ENCODE measurements around the gene TCL1A. TPM values are rescaled to one million over a fixed set of nuclear protein-coding genes. Genes with fewer than 3 reads are reported as not detected.
A peak's percentile ranks its signal among the peaks of the same experiment; 100 is the strongest.
"Not testable (repeated sequence)": the region's sequence is repeated elsewhere in the genome, so short reads cannot be mapped to it uniquely, and the experiment has no call there.

The TCL1A gene, protein sequence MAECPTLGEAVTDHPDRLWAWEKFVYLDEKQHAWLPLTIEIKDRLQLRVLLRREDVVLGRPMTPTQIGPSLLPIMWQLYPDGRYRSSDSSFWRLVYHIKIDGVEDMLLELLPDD
- total RNA-seq (2021) (1.1 to 2.9 TPM (median 2.8 TPM) in 3 replicates), Bru-seq, nascent RNA (percentile 29 among the genes with signal in this experiment)
- long read RNA-seq, experiment 1, partial matches to known transcripts: 1 of 4 reads
- long read RNA-seq, experiment 1, other reads (novel, unspliced or antisense): 1 of 4 reads
- long read RNA-seq, experiment 2, transcript TCL1A-201 (4 exons, 1,395 nt): major isoform, 6 of 7 reads
- long read RNA-seq, experiment 2, partial matches to known transcripts: 0 of 7 reads
- long read RNA-seq, experiment 2, other reads (novel, unspliced or antisense): 0 of 7 reads
- long read RNA-seq, experiment 3, partial matches to known transcripts: 0 of 2 reads
- long read RNA-seq, experiment 3, other reads (novel, unspliced or antisense): 0 of 2 reads

DNA sequence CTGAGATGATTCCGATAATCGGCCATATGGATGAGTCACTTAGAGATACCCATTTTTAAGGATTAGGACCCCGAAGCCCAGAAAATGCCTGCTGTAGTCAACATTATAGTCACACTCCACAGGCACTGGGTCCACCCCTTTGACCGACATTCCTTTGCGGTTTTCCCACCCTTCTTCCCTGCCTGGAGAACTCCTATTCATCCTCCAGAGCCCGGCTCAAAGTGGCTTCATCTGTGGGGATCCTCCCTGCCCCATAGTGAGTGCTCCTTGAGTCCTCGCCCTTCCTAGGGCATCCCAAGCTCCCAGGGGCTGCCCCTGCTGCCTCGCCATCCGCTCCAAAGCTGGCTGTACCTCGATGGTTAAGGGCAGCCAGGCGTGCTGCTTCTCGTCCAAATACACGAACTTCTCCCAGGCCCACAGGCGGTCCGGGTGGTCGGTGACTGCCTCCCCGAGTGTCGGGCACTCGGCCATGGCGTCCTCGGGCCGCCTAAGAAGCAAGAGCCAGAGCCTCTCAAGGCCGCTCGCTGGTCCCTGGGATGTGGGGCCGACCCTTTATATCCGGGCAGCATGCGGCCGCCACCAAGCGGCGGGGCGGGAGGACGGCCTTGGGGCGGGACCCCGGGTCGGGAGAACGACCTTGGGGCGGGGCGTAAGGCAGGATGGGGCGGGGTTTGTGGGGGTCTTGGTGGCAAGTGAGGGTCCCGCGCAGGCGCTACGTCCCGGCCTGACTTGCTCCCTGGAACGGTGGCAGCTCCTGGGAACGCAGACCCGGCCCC is at the start of gene TCL1A:
TCL1A (minus strand) TSS at position 530 of the 776 bp plus-strand sequence; CDS start at position 471, 59 bp downstream.
- no peak within 1 kb of the TSS for H3K27ac Mint-ChIP-seq
- H3K4me1 Mint-ChIP-seq: peaks cover 17% of the 10 kb centered on the region
- ChIA-PET CTCF (interaction anchor here (2.5 kb wide), 1 partner anchor 14 kb away, joined by 9 read pairs; no protein-coding TSS in a partner anchor), POLR2A (interaction anchor here (1.5 kb wide), 1 partner anchor 28 kb away, joined by 3 read pairs; the partner anchor contains the start of gene TCL1B)
- peak within 1 kb of the TSS; percentile 52 for H3K4me3 Mint-ChIP-seq
- ATAC-seq: peak; percentile 89
- peaks cover 60% of the 10 kb centered on the region for H3K27me3 Mint-ChIP-seq (ENCODE audit: low read depth)
- TF ChIP-seq KAT7 (CRISPR knock-in tag; IDR thresholded peaks at IDR 0.05; ENCODE audit: borderline replicate concordance) (no peak), ELF4 (CRISPR knock-in tag; IDR thresholded peaks at IDR 0.05; ENCODE audit: low read depth) (no peak), ZBTB21 (CRISPR knock-in tag; IDR thresholded peaks at IDR 0.05; ENCODE audit: borderline replicate concordance) (0 out of 2 replicates have a peak, but pooled peaks have one; percentile 25), ZNF423 (CRISPR knock-in tag; IDR thresholded peaks at IDR 0.05) (no peak), SMAD4 (CRISPR knock-in tag; IDR thresholded peaks at IDR 0.05) (no peak), ZNF263 (CRISPR knock-in tag; IDR thresholded peaks at IDR 0.05; ENCODE audit: low read depth) (peak; percentile 33; the same call in 1 of the 2 replicates)
- TF ChIP-seq, protein P1, sequence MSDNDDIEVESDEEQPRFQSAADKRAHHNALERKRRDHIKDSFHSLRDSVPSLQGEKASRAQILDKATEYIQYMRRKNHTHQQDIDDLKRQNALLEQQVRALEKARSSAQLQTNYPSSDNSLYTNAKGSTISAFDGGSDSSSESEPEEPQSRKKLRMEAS (CRISPR knock-in tag; IDR thresholded peaks at IDR 0.05): 0 out of 2 replicates have a peak, but pooled peaks have one; percentile 19
- TF ChIP-seq, protein P2, sequence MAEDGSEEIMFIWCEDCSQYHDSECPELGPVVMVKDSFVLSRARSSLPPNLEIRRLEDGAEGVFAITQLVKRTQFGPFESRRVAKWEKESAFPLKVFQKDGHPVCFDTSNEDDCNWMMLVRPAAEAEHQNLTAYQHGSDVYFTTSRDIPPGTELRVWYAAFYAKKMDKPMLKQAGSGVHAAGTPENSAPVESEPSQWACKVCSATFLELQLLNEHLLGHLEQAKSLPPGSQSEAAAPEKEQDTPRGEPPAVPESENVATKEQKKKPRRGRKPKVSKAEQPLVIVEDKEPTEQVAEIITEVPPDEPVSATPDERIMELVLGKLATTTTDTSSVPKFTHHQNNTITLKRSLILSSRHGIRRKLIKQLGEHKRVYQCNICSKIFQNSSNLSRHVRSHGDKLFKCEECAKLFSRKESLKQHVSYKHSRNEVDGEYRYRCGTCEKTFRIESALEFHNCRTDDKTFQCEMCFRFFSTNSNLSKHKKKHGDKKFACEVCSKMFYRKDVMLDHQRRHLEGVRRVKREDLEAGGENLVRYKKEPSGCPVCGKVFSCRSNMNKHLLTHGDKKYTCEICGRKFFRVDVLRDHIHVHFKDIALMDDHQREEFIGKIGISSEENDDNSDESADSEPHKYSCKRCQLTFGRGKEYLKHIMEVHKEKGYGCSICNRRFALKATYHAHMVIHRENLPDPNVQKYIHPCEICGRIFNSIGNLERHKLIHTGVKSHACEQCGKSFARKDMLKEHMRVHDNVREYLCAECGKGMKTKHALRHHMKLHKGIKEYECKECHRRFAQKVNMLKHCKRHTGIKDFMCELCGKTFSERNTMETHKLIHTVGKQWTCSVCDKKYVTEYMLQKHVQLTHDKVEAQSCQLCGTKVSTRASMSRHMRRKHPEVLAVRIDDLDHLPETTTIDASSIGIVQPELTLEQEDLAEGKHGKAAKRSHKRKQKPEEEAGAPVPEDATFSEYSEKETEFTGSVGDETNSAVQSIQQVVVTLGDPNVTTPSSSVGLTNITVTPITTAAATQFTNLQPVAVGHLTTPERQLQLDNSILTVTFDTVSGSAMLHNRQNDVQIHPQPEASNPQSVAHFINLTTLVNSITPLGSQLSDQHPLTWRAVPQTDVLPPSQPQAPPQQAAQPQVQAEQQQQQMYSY (CRISPR knock-in tag; IDR thresholded peaks at IDR 0.05): peak; percentile 32; the same call in 1 of the 2 replicates
- TF ChIP-seq, protein P3, sequence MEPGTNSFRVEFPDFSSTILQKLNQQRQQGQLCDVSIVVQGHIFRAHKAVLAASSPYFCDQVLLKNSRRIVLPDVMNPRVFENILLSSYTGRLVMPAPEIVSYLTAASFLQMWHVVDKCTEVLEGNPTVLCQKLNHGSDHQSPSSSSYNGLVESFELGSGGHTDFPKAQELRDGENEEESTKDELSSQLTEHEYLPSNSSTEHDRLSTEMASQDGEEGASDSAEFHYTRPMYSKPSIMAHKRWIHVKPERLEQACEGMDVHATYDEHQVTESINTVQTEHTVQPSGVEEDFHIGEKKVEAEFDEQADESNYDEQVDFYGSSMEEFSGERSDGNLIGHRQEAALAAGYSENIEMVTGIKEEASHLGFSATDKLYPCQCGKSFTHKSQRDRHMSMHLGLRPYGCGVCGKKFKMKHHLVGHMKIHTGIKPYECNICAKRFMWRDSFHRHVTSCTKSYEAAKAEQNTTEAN (CRISPR knock-in tag; IDR thresholded peaks at IDR 0.05): 0 out of 2 replicates have a peak, but pooled peaks have one; percentile 28
- TF ChIP-seq, protein P4, sequence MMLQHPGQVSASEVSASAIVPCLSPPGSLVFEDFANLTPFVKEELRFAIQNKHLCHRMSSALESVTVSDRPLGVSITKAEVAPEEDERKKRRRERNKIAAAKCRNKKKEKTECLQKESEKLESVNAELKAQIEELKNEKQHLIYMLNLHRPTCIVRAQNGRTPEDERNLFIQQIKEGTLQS (CRISPR knock-in tag; conservative IDR thresholded peaks at IDR 0.05): no peak
- TF ChIP-seq, protein P5, sequence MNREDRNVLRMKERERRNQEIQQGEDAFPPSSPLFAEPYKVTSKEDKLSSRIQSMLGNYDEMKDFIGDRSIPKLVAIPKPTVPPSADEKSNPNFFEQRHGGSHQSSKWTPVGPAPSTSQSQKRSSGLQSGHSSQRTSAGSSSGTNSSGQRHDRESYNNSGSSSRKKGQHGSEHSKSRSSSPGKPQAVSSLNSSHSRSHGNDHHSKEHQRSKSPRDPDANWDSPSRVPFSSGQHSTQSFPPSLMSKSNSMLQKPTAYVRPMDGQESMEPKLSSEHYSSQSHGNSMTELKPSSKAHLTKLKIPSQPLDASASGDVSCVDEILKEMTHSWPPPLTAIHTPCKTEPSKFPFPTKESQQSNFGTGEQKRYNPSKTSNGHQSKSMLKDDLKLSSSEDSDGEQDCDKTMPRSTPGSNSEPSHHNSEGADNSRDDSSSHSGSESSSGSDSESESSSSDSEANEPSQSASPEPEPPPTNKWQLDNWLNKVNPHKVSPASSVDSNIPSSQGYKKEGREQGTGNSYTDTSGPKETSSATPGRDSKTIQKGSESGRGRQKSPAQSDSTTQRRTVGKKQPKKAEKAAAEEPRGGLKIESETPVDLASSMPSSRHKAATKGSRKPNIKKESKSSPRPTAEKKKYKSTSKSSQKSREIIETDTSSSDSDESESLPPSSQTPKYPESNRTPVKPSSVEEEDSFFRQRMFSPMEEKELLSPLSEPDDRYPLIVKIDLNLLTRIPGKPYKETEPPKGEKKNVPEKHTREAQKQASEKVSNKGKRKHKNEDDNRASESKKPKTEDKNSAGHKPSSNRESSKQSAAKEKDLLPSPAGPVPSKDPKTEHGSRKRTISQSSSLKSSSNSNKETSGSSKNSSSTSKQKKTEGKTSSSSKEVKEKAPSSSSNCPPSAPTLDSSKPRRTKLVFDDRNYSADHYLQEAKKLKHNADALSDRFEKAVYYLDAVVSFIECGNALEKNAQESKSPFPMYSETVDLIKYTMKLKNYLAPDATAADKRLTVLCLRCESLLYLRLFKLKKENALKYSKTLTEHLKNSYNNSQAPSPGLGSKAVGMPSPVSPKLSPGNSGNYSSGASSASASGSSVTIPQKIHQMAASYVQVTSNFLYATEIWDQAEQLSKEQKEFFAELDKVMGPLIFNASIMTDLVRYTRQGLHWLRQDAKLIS (CRISPR knock-in tag; IDR thresholded peaks at IDR 0.05; ENCODE audit: borderline replicate concordance): no peak
- no peaks in the 10 kb centered on the region for H3K36me3 Mint-ChIP-seq
- peak; percentile 88 for DNase-seq (ENCODE audit: low spot score)
- H3K9me3 Mint-ChIP-seq: no peaks in the 10 kb centered on the region

DNA sequence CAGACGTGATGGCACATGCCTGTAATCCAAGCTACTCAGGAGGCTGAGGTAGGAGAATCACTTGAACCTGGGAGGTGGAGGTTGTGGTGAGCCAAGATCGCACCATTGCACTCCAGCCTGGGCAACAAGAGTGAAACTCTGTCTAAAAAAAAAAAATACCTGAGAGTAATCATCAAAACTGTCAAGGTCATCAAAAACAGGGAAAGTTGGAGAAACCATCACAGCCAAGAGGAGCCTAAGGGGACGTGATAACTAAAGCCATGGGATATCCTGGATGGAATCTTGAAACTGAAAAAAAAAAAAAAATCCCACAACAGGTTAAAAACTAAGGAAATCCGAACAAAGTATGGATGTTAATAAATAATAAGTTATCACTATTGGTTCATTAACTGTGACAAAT is 49.1 kb upstream of the TCL1A start:
- H3K27me3 Mint-ChIP-seq (ENCODE audit: low read depth); DNase-seq (ENCODE audit: low spot score); CTCF ChIA-PET; H3K27ac Mint-ChIP-seq; H3K36me3 Mint-ChIP-seq; POLR2A ChIA-PET; H3K9me3 Mint-ChIP-seq; H3K4me3 Mint-ChIP-seq; ATAC-seq: not testable (repeated sequence)
- H3K4me1 Mint-ChIP-seq: peaks cover 13% of the 10 kb centered on the region

Data from WTC11 (cell line).